Non-pigmented ciliary epithelial cell (primary cell): ENCODE measurements around the gene ATP6V0B.

Source experiments
- DNase-seq: peaks from one replicate; pipeline ENCODE4 v3.0.0-alpha.2; 2010; ENCODE audit warnings: low read depth

ATP6V0B gene

GRCh38 chr1:44008259-44008658 is 33.5 kb downstream of the ATP6V0B start:
- no peak for DNase-seq

- DNase-seq, result no peak
Measured at GRCh38 chr1:44010935-44011471, 36.2 kb downstream of the ATP6V0B start.

- DNase-seq, result no peak
Measured at GRCh38 chr1:44012404-44012803, 37.6 kb downstream of the ATP6V0B start.

GRCh38 chr1:44012941-44013609 is 38.3 kb downstream of the ATP6V0B start:
- no peak for DNase-seq

- DNase-seq, result no peak
Measured at GRCh38 chr1:44013949-44014348, 39.2 kb downstream of the ATP6V0B start.

GRCh38 chr1:44014365-44015104 is 39.8 kb downstream of the ATP6V0B start:
- no peak for DNase-seq

GRCh38 chr1:44015206-44015605 is 40.4 kb downstream of the ATP6V0B start:
- DNase-seq, result no peak

- DNase-seq, result no peak
Measured at GRCh38 chr1:44016041-44016889, 41.5 kb downstream of the ATP6V0B start.

GRCh38 chr1:44016890-44017400 is 42.2 kb downstream of the ATP6V0B start:
- no peak for DNase-seq

- DNase-seq, result no peak
Measured at GRCh38 chr1:44019466-44019948, 44.7 kb downstream of the ATP6V0B start.

GRCh38 chr1:44020464-44020863 is 45.7 kb downstream of the ATP6V0B start:
- DNase-seq, result no peak

GRCh38 chr1:44021156-44021555 is 46.4 kb downstream of the ATP6V0B start:
- no peak for DNase-seq

- DNase-seq, result no peak
Measured at GRCh38 chr1:44021581-44022321, 47.0 kb downstream of the ATP6V0B start.

GRCh38 chr1:44024031-44024902 is 49.5 kb downstream of the ATP6V0B start:
- DNase-seq, result no peak

- no peak for DNase-seq
Measured at GRCh38 chr1:44024903-44025525, 50.3 kb downstream of the ATP6V0B start.

GRCh38 chr1:44025816-44026215 is 51.1 kb downstream of the ATP6V0B start:
- no peak for DNase-seq

GRCh38 chr1:44027320-44027719 is 52.6 kb downstream of the ATP6V0B start:
- no peak for DNase-seq
